ENCODE measurements around the gene MGAT2. TPM values are rescaled to one million over a fixed set of nuclear protein-coding genes. Genes with fewer than 3 reads are reported as not detected.

The MGAT2 gene
- total RNA-seq, 1 donor from 2014 or later = 30.3 TPM

DNA sequence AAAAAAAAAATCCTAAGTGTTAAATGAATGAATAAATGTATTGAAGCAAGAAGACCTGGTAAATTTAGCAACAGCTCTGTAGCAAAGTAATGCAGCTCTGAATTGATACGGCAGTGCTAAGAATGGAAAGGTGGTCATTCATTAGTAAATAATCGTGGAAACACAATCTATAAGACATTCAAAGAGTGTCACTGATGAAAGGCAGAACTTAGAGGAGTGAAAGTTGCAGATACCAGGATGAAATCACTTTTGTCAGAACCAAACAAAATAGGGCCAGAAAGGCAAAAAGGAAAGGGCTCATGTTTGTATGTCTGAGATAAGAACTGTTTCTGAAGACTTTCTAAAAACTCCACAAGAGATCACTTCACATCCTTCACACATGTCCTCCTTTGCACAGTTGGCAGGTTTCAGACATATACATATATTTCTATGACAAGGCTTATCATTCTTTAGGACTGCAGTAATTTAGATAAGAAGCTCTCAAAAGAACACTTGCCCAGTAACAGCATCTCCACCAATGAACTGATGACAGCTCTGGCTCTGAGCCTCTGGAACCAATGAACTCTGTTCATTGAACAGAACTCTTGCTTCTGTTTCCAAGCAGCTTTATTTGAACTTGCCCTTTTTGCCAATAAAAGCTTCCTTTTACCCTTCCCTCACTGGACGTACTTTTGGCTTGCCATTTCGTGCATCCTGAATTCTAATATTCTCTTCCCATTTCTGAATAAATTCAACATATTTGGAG is 26.1 kb upstream of the MGAT2 start:
- Histone ChIP-seq H3K9me3 (ENCODE audit: low read depth) (no peaks in the 10 kb centered on the region), H3K9ac (no peak overlapping the region), H3K79me2 (ENCODE audit: low read depth) (peaks cover 16% of the 10 kb centered on the region), H3K27ac (no peak overlapping the region), H2AFZ (replicated peaks) (no peak overlapping the region), H3F3A (ENCODE audit: low read depth) (peaks cover 28% of the 10 kb centered on the region), H4K20me1 (ENCODE audit: low read depth) (no peaks in the 10 kb centered on the region), H3K4me2 (no peak overlapping the region), H3K4me1 (no peaks in the 10 kb centered on the region), H3K36me3 (no peaks in the 10 kb centered on the region), H3K4me3 (no peak overlapping the region), H3K27me3 (no peaks in the 10 kb centered on the region)
- H3K4me1 Mint-ChIP-seq = peaks cover 13% of the 10 kb centered on the region
- no peaks in the 10 kb centered on the region for H3K36me3 Mint-ChIP-seq
- no peaks in the 10 kb centered on the region for H3K27me3 Mint-ChIP-seq (ENCODE audit: insufficient read depth, low read depth)
- no peak overlapping the region for H3K4me3 Mint-ChIP-seq
- no peaks in the 10 kb centered on the region for H3K9me3 Mint-ChIP-seq
- no peak overlapping the region for H3K27ac Mint-ChIP-seq
- no peak for TF ChIP-seq EZH2 (IDR thresholded peaks at IDR 0.05)
- TF ChIP-seq, protein P1, sequence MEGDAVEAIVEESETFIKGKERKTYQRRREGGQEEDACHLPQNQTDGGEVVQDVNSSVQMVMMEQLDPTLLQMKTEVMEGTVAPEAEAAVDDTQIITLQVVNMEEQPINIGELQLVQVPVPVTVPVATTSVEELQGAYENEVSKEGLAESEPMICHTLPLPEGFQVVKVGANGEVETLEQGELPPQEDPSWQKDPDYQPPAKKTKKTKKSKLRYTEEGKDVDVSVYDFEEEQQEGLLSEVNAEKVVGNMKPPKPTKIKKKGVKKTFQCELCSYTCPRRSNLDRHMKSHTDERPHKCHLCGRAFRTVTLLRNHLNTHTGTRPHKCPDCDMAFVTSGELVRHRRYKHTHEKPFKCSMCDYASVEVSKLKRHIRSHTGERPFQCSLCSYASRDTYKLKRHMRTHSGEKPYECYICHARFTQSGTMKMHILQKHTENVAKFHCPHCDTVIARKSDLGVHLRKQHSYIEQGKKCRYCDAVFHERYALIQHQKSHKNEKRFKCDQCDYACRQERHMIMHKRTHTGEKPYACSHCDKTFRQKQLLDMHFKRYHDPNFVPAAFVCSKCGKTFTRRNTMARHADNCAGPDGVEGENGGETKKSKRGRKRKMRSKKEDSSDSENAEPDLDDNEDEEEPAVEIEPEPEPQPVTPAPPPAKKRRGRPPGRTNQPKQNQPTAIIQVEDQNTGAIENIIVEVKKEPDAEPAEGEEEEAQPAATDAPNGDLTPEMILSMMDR (IDR thresholded peaks at IDR 0.05) = no peak
- no peak for DNase-seq (ENCODE audit: low spot score)

DNA sequence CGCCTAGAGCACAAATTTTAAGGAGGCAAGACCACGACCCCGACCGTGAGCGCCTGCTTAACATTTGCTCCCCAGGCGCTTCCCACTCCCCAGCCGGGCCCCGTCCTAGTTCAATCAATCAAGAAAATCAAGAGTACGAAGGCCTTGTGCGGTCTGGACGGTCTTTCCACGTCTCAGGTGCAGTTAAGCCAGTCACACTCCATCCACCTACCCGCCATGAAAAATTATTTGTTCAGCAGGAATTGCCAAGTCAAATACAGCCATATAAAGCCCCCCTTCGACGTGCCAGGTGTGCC is 22.5 kb upstream of the MGAT2 start:
- Histone ChIP-seq H3K36me3 (no peaks in the 10 kb centered on the region), H3K9ac (no peak overlapping the region), H2AFZ (replicated peaks) (peak overlapping the region; percentile 97), H3K27me3 (no peaks in the 10 kb centered on the region), H3K4me2 (peak overlapping the region; percentile 86), H4K20me1 (ENCODE audit: low read depth) (no peaks in the 10 kb centered on the region), H3K79me2 (ENCODE audit: low read depth) (peaks cover 34% of the 10 kb centered on the region), H3K27ac (peak overlapping the region; percentile 79), H3K9me3 (ENCODE audit: low read depth) (no peaks in the 10 kb centered on the region), H3F3A (ENCODE audit: low read depth) (peaks cover 28% of the 10 kb centered on the region), H3K4me1 (no peaks in the 10 kb centered on the region), H3K4me3 (peak overlapping the region; percentile 86)
- peaks cover 22% of the 10 kb centered on the region for H3K4me1 Mint-ChIP-seq
- no peak for DNase-seq (ENCODE audit: low spot score)
- peak overlapping the region; percentile 98 for H3K27ac Mint-ChIP-seq
- H3K27me3 Mint-ChIP-seq (ENCODE audit: insufficient read depth, low read depth) = no peaks in the 10 kb centered on the region
- H3K9me3 Mint-ChIP-seq = no peaks in the 10 kb centered on the region
- peak overlapping the region; percentile 97 for H3K4me3 Mint-ChIP-seq
- TF ChIP-seq, protein P1 (IDR thresholded peaks at IDR 0.05) = no peak
- TF ChIP-seq EZH2phosphoT487 (IDR thresholded peaks at IDR 0.05) = no peak
- no peak for TF ChIP-seq EZH2 (IDR thresholded peaks at IDR 0.05)
- peaks cover 2% of the 10 kb centered on the region for H3K36me3 Mint-ChIP-seq

DNA sequence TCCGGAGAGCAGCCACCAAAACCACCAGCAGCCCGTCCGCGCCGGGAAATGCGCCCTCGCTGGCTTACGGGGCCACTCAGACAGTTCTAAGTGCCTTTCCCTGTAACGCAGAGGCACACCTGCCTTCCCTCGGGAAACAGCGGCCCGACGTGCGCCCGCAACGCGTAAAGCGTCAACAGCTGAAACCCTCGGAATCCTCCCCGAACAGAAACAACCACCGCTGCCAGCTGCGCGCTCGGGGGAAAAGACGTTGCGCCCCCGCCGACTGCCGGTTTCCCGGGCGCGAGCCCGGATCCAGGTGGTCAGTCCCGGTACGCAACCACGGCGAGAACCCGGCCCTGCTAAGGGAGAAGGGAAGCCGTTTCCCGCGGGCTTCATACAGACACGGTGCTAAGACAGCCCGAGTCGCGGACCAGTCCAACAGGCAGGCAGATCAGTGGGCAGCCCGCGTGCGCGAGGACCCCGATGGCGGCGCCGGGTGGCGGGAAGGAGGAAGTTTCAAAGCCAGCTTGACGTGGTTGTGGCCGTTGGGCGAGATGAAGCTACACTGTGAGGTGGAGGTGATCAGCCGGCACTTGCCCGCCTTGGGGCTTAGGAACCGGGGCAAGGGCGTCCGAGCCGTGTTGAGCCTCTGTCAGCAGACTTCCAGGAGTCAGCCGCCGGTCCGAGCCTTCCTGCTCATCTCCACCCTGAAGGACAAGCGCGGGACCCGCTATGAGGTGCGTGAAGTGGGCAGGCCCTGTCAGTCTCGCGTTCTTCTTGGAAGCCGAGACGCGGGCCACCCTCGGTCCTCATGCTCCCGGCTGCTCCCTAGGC is 21.9 kb upstream of the MGAT2 start, which contains the start of gene LRR1:
Gene LRR1 (plus strand): TSS at position 456 of the 816 bp plus-strand sequence. CDS start 81 bp downstream, at position 537.
- Histone ChIP-seq H2AFZ (replicated peaks) (peak within 1 kb of the TSS; percentile 97), H3K27ac (peak within 1 kb of the TSS; percentile 79), H3K4me1 (no peaks in the 10 kb centered on the region), H3F3A (ENCODE audit: low read depth) (peaks cover 28% of the 10 kb centered on the region), H3K4me2 (peak within 1 kb of the TSS; percentile 86), H4K20me1 (ENCODE audit: low read depth) (no peaks in the 10 kb centered on the region), H3K79me2 (ENCODE audit: low read depth) (peaks cover 34% of the 10 kb centered on the region), H3K9ac (peak within 1 kb of the TSS; percentile 71), H3K9me3 (ENCODE audit: low read depth) (no peaks in the 10 kb centered on the region), H3K27me3 (no peaks in the 10 kb centered on the region), H3K4me3 (peak within 1 kb of the TSS; percentile 86), H3K36me3 (no peaks in the 10 kb centered on the region)
- no peaks in the 10 kb centered on the region for H3K27me3 Mint-ChIP-seq (ENCODE audit: insufficient read depth, low read depth)
- TF ChIP-seq EZH2phosphoT487 (IDR thresholded peaks at IDR 0.05) (no peak), EZH2 (IDR thresholded peaks at IDR 0.05) (peak; percentile 42)
- TF ChIP-seq, protein P1 (IDR thresholded peaks at IDR 0.05) = peak; percentile 15
- H3K27ac Mint-ChIP-seq = peak within 1 kb of the TSS; percentile 98
- peak within 1 kb of the TSS; percentile 97 for H3K4me3 Mint-ChIP-seq
- H3K9me3 Mint-ChIP-seq = no peaks in the 10 kb centered on the region
- peaks cover 22% of the 10 kb centered on the region for H3K4me1 Mint-ChIP-seq
- peaks cover 2% of the 10 kb centered on the region for H3K36me3 Mint-ChIP-seq
- peak; percentile 86 for DNase-seq (ENCODE audit: low spot score)
